ENCODE data around the gene CDHR4. TPM values are rescaled to one million over a fixed set of nuclear protein-coding genes. Genes with fewer than 3 reads are reported as not detected.

Gene CDHR4
- total and polyA plus RNA-seq, 9 of the 15 experiments (the other 6 are each of a cell fraction or from before 2014, with no cell fraction given) = 0.21 TPM; not detected in 8

DNA sequence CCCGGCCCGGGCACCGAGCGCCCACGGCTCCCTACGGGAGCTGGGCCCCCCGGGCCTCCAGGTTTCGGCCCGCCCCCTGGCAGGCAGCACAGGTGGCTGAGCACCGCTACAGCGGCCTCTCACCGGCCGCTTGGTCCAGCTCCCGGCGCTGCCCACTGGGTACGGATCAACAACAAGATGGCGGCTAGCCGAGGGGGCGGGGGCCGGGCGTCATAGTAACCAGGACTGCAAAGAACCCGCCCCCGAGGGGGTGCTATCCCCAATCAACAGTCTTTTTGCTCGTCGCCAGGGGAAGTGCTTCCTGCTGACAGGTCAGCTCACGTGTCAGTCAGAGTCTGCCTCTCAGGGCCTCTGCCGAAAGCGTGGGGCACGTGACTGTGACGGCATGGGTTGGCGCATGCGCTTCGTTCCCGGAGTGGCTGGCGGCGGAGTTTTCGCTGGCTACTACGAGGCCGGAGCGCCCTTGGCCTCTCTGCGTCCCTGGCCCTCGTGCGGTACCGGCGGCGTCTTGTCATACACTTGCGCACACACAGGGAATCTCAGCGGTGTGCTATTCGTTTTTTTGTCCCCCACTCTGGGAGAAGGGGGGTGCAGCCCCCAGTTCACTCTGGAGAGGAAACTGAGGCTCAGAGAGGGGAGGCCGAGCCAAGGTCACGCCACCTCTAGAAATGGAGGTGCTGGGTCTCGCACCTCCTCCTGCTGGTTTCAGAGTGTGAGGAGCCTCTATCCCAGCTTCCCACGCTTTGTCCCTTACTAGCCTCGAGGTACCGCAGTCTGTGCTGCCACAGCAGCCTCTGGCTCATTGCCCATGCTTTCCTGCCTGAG lies 13.1 kb downstream of the CDHR4 start, which contains the start of gene IP6K1 (continued):
- TF ChIP-seq BRCA1 (IDR thresholded peaks at IDR 0.05) (no peak), BRCA1 (CRISPR knock-in tag; IDR thresholded peaks at IDR 0.05) (no peak), ILK (tag; IDR thresholded peaks at IDR 0.05; ENCODE audit: borderline replicate concordance, low read depth) (no peak), CBFB (CRISPR knock-in tag; IDR thresholded peaks at IDR 0.05) (no peak), SMARCA4 (IDR thresholded peaks at IDR 0.05) (no peak), HNRNPLL (IDR thresholded peaks at IDR 0.05; ENCODE audit: low read depth, low read length, poor library complexity, severe bottlenecking) (peak; percentile 83), ZNF583 (CRISPR knock-in tag; IDR thresholded peaks at IDR 0.05) (peak; percentile 64; the same call in 1 of the 2 replicates), FOSL1 (tag; conservative IDR thresholded peaks at IDR 0.05) (no peak), ZNF75A (CRISPR knock-in tag; IDR thresholded peaks at IDR 0.05) (no peak), ZFX (CRISPR knock-in tag; IDR thresholded peaks at IDR 0.05) (peak; percentile 98), FOXP1 (CRISPR knock-in tag; IDR thresholded peaks at IDR 0.05) (no peak), RBFOX2 (IDR thresholded peaks at IDR 0.05; ENCODE audit: low read depth, low read length) (peak; percentile 89), KLF13 (tag; IDR thresholded peaks at IDR 0.05; ENCODE audit: borderline replicate concordance, low read depth) (no peak), OTX1 (CRISPR knock-in tag; IDR thresholded peaks at IDR 0.05) (0 out of 2 replicates have a peak, but pooled peaks have one; percentile 13), ZNF124 (CRISPR knock-in tag; IDR thresholded peaks at IDR 0.05) (no peak), ZBTB17 (CRISPR knock-in tag; IDR thresholded peaks at IDR 0.05) (peak; percentile 37; the same call in 1 of the 2 replicates)
- TF ChIP-seq, protein P1, sequence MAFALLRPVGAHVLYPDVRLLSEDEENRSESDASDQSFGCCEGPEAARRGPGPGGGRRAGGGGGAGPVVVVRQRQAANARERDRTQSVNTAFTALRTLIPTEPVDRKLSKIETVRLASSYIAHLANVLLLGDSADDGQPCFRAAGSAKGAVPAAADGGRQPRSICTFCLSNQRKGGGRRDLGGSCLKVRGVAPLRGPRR (CRISPR knock-in tag; IDR thresholded peaks at IDR 0.05) = peak; percentile 50; the same call in 1 of the 2 replicates
- TF ChIP-seq, protein P2, sequence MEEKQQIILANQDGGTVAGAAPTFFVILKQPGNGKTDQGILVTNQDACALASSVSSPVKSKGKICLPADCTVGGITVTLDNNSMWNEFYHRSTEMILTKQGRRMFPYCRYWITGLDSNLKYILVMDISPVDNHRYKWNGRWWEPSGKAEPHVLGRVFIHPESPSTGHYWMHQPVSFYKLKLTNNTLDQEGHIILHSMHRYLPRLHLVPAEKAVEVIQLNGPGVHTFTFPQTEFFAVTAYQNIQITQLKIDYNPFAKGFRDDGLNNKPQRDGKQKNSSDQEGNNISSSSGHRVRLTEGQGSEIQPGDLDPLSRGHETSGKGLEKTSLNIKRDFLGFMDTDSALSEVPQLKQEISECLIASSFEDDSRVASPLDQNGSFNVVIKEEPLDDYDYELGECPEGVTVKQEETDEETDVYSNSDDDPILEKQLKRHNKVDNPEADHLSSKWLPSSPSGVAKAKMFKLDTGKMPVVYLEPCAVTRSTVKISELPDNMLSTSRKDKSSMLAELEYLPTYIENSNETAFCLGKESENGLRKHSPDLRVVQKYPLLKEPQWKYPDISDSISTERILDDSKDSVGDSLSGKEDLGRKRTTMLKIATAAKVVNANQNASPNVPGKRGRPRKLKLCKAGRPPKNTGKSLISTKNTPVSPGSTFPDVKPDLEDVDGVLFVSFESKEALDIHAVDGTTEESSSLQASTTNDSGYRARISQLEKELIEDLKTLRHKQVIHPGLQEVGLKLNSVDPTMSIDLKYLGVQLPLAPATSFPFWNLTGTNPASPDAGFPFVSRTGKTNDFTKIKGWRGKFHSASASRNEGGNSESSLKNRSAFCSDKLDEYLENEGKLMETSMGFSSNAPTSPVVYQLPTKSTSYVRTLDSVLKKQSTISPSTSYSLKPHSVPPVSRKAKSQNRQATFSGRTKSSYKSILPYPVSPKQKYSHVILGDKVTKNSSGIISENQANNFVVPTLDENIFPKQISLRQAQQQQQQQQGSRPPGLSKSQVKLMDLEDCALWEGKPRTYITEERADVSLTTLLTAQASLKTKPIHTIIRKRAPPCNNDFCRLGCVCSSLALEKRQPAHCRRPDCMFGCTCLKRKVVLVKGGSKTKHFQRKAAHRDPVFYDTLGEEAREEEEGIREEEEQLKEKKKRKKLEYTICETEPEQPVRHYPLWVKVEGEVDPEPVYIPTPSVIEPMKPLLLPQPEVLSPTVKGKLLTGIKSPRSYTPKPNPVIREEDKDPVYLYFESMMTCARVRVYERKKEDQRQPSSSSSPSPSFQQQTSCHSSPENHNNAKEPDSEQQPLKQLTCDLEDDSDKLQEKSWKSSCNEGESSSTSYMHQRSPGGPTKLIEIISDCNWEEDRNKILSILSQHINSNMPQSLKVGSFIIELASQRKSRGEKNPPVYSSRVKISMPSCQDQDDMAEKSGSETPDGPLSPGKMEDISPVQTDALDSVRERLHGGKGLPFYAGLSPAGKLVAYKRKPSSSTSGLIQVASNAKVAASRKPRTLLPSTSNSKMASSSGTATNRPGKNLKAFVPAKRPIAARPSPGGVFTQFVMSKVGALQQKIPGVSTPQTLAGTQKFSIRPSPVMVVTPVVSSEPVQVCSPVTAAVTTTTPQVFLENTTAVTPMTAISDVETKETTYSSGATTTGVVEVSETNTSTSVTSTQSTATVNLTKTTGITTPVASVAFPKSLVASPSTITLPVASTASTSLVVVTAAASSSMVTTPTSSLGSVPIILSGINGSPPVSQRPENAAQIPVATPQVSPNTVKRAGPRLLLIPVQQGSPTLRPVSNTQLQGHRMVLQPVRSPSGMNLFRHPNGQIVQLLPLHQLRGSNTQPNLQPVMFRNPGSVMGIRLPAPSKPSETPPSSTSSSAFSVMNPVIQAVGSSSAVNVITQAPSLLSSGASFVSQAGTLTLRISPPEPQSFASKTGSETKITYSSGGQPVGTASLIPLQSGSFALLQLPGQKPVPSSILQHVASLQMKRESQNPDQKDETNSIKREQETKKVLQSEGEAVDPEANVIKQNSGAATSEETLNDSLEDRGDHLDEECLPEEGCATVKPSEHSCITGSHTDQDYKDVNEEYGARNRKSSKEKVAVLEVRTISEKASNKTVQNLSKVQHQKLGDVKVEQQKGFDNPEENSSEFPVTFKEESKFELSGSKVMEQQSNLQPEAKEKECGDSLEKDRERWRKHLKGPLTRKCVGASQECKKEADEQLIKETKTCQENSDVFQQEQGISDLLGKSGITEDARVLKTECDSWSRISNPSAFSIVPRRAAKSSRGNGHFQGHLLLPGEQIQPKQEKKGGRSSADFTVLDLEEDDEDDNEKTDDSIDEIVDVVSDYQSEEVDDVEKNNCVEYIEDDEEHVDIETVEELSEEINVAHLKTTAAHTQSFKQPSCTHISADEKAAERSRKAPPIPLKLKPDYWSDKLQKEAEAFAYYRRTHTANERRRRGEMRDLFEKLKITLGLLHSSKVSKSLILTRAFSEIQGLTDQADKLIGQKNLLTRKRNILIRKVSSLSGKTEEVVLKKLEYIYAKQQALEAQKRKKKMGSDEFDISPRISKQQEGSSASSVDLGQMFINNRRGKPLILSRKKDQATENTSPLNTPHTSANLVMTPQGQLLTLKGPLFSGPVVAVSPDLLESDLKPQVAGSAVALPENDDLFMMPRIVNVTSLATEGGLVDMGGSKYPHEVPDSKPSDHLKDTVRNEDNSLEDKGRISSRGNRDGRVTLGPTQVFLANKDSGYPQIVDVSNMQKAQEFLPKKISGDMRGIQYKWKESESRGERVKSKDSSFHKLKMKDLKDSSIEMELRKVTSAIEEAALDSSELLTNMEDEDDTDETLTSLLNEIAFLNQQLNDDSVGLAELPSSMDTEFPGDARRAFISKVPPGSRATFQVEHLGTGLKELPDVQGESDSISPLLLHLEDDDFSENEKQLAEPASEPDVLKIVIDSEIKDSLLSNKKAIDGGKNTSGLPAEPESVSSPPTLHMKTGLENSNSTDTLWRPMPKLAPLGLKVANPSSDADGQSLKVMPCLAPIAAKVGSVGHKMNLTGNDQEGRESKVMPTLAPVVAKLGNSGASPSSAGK (IDR thresholded peaks at IDR 0.05) = peak; percentile 97
